Astrocyte (in vitro differentiated cells and primary cell): Measurements from ENCODE around the gene JMJD4.

Experiments used
- CTCF ChIP-seq: IDR thresholded peaks from 2 replicates; pipeline ENCODE4 v1.5.1; 2011; ENCODE audit warnings: low read depth, mild to moderate bottlenecking, inconsistent platforms, low read length, moderate library complexity; ENCODE audit not compliant: insufficient read depth
- EZH2 ChIP-seq: IDR thresholded peaks from 2 replicates; pipeline ENCODE4 v1.6.1; 2012; ENCODE audit warnings: mild to moderate bottlenecking, low read length, inconsistent platforms; ENCODE audit not compliant: insufficient read depth

GRCh38 chr1:227757781-227758180, 22.7 kb upstream of the JMJD4 start:
- TF ChIP-seq CTCF: no peak
- TF ChIP-seq EZH2: no peak
